GM03348 (cell line): Measurements from ENCODE around the gene LTB4R.
"Not testable (repeated sequence)": the region's sequence is repeated elsewhere in the genome, so short reads cannot be mapped to it uniquely, and the experiment has no call there.

ENCODE experiments used
- DNase-seq: peaks from one replicate; pipeline ENCODE4 v3.0.0; 2012; ENCODE audit warnings: low spot score

Gene LTB4R

DNA sequence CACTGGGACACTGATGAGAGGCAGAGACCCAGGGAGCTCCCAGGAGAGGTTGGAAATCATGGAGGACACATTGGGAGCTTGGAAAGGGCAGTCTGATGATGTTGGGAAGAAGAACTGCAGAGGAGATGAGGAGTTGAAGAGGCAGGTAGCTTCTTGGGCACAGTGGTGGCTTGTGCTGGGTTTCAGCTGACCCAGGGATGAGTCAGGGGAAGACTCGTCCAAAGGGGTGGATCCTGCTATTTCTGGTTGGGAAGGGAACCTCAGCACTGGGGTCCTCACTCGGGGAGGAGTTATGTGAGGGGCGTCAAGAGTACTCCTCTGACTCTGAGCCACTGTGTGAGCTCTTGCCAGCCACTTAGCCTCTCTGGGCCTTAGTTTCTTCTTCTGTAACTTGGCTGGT is 12.0 kb downstream of the LTB4R start:
- no peak for DNase-seq

DNA sequence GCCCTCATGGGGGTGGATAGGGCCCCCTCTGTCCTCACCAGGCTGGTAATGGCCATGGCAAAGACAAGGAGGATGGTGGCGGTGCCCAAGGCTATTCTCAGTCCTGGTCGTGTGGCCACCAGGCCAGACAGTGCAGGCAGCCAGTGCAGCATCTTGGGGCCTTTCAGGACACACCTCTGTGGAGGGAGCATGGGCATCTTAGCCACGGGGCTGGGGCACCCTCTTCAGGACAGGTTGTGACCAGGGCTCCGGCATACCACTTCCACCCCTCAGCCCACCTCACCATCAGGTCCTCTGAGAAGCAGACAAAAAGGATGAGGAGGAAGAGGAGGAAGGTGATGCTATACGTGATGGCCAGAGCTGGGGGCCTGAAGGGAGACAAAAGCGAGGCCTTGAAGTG is 12.7 kb downstream of the LTB4R start:
- DNase-seq: no peak

DNA sequence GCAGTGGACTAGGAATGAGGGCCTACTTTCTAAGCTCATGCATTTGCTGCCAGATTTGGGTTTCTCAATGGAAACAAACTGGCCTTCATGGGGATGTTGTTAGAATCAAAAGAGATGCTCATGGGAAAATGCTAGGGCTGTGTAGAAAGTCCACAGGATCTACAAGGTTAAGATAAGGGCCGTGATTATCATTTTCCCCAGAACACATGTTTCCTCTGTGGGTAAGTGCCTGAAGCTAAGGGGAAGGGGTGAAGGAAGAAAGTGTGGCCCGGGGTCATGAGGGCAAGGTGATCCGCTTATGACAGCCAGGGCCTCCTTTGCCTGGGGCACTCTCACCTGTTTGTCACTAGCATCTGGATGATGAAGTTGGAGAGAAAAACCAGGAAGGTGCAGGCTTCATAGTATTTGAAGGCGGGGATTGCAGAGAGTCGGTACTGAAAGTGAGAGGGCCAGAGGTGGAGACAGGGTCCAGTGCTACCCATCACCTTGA is 13.8 kb downstream of the LTB4R start:
- no peak for DNase-seq

DNA sequence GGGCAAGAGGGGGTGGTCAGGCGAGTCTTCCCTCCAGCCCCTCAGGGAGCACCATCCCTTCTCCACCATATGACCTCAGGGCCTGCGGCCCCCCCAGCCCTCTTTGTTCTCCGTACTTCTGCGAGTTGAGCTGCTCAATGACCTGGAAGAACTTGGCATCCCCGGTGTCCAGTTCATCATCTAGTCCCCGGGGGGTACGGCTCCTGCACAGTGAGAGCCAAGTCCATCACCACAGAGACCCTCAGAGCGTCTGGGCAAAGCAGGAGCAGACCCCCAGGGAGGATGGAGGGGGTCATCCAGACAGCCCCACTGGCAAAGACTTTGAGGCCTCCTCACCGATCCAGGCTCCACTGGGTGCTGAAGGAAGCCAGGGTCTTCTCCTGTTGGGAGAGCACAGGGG is 14.7 kb downstream of the LTB4R start:
- no peak for DNase-seq

DNA sequence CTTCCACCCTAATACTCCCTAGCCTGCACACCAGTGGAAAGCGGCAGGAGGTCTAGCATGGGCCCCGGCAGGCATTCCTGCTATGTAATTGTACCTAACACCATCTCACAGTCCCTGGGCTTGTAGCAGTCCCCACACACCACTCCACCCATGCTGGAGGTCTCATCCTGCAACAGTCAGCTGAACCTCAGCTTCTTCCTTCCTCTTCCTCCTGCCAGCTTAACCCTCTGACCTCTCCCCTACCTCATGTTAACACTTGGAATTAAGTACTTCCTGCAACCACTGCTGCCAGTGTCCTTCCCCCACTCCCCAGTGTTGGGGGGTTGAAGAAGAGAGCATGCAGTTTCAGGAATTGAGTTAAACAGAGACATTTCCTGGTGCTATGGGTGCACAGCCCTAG is 16.0 kb downstream of the LTB4R start:
- DNase-seq: no peak

DNA sequence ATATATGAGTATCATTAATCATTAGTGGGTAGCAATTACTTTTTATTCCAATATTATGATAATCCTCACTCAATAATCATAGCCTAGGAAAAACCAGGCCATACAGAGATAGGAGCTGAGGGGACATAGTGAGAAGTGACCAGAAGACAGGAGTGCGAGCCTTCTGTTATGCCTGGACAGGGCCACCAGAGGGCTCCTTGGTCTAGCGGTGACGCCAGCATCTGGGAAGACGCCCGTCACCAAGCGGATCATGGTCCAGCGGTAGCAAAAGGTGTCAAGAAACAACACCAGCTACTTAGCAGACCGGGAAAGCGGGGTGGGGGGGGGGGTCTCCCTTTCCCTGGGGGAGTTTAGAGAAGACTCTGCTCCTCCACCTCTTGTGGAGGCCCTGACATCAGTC is 16.6 kb downstream of the LTB4R start:
- DNase-seq: not testable (repeated sequence)

DNA sequence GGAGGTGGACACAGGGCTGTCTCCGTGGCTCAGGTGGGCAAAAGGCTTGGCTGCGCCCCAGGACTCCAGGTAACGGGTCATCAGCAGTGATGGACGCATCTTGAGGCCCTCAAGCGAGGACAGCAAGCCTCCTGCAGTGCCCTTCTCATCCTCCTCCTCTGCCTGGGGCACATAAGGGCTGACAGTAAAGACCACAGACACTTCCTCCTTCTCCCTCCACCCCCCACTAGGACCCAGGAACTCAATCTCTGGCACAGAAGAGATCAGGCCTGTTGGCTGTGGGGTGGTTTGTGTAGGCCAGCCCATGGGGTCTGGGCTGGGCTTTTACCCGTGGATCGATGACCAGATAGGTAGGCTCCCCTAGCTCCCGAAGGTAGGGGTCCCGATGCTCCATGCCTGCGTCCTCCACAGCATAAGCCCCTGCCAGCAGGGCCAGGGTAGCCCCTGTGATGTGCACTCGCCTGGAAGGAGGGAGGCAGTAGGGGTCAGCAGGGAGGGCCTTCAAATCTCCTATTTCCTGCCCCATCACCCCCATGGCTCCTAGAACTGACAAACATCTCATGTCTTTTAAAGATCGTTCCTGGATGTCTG is 17.9 kb downstream of the LTB4R start:
- no peak for DNase-seq

DNA sequence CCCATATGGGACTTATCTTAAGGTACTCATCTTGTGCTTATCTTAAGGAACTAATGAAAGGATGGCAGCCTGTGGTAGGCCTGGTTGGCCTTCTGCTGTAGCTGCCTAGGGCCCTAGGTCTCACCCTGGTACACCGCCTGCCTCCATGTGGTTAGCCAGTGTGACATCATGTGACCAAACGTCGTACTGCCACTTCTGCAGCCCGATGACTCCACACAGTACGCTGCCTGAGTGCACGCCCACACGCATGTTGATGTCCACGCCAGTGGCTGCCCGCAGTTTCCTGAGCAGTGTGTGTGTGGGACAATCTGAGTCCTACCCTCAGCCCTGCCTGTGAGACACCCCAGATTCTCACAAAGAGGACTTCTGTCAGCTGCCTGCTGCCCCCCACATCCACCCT is 18.4 kb downstream of the LTB4R start:
- no peak for DNase-seq

DNA sequence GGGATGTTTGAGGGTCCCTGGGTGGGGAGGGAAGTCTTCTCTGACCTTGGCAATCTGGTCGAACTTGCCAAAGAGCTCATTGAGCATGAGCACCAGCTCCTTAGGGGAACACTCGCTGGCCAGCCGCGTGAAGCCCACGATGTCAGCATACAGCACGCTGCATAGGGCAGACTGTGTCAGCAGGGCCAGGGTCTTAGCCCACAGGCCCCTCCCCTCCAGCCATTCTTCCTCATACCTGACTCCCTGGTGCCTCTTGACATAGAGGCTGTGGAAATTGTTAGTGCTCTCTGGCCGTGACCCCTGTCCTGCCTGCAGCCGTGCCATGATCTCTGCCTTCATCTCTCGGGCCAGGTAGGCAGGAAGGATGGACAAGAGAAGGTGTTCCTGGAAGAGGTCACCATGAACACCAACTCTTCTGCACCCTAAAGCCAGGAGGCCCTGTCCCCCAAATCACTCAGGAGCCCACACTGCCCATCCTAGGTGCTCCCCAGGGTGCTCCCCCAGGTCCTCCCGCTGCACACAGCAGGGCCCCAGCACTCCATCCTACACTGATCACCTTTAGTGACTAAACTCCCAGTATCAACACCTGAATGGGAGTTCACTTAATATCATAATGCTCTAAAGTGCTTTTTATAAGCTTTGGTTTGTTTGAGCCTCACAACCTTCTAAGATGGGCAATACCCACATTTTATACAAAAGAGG is 19.8 kb downstream of the LTB4R start:
- DNase-seq: no peak

DNA sequence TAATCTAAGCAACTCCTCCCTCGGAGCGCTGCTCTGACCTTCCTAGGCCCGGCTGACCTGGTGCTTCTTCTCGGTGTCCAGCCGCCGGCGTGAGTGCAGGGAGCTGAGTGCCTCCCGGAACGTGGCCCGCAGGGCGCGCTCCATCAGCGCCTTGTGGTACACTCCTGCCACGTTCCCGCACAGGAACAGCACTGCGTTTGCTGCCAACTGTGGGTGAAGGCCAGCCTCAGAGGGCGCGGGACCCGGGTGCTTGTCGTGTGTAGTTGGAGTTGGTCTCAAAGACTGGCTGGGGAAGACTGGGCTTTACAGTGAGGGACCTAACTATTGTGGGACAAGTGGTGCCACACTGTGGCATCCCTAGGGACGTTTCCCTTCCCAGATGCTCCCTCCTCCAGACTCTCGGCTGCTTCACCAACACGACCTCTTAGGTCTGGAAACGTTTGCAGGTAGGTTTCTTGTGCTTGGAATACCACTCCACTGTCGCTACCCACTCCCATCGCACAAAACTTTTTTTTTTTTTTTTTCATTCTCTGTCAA is 20.5 kb downstream of the LTB4R start:
- no peak for DNase-seq

DNA sequence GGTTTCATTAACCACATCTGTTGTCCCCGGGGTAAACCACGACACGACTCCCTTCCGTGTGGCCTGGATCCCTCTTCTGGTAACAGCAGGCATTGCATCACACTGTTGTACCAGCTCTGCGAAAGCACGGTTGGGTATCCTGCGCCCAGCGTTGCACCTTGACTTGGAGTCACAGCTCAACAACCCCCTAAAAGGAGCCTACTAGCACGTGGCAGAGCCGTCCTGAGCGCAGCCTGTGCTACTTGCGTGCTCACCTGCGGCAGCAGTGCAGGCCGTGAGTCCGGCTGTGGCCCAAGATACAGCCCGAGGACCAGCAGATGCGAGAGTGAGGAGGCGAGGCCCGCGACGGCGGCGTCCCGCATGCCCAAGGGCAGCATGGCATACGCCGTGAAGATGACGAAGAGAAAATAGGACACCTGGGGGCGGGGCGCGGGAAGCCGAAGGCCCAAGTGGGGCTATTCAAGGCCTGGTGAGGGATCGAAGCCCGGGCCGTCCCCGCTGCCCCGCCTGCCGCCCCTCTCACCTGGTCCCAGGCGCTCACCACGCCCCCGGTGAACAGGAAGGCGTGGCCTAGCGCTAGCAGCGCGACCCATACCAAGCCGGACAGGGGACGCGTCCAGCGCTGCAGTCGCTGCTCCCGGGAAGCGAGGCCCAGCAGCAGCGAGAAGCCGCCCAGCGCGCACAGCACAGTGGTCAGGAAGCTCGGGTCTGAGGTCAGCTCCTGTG is 21.1 kb downstream of the LTB4R start:
- DNase-seq: peak; percentile 87

DNA sequence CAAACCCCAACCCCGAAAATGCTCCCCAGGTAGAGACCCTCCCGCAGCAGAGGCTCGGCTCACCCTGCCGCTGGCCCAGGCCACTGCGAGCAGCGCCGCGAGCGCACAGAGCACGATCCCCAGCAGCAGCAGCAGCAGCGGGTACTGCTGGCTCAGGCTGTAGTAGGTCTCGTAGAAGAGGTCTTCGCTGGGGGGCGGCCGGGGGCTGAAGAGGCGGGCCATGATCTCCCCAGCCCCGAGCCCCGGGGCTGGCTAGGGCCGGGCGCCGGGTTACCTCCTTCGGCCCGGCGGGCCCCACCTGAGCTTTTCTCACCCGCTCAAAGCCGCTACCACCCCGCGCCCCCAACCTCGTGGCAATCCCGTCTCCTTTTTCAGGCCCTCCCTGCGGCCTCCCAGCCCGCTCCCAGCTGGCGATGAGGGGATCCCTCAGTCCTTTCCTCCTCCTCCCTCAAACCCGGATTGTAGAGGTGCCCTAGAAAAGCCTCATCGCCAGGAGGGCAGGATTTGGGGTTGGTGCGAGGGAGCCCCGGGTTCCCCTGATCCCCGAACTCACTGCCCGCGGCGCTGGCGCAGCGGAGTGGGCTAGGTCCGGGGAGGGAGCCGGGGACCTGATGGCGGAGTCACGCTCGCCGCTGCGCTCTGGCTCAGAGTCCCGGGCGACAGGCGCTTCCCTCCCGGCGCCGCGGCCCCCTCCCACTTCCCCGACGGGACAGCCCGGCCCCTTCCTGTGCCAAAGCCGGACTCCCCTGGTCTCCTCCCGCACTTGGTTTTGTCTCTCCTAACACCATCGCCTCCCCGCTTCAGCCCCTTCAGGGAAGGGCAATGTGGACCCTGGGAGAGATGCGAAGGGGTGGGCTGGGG is 23.4 kb downstream of the LTB4R start, which contains the start of gene ADCY4:
TSS of gene ADCY4 (minus strand) at position 641 of the 861 bp plus-strand sequence. CDS start at position 222, 419 bp downstream.
- no peak for DNase-seq

DNA sequence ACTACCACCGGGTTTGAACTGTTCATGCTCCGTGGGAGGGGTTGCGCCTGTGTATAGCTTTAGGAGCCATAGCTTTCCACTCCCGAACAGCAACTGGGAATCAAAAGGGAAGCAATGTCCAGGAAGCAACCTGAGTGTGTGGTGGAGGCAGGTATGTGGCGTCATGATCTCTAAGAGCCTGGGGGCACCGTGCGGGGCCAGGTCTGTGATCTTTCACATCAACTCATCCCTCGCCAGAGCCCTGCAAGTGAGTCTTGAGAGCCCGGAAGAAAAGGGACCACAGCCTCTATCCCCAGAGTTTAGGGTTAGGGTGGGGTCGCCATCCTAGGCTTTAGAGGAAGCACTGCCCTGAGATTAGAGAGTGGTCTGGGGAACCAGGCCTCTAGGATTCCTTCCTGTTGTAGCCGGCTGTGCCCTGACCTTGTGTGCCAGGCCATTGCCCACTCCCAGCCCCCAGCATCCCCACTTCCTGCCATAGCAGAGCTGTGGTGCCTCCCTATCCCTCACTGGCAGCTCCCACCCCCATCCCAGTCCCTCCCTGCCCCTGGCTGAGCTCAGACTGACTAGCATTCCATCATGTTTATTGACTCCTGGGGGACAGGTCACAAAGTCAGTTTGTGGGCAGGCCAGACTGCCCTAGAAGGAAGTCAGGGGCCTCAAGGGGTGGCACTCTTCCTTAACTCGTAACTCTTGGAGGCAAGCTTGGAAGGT is 24.3 kb downstream of the LTB4R start:
- no peak for DNase-seq

DNA sequence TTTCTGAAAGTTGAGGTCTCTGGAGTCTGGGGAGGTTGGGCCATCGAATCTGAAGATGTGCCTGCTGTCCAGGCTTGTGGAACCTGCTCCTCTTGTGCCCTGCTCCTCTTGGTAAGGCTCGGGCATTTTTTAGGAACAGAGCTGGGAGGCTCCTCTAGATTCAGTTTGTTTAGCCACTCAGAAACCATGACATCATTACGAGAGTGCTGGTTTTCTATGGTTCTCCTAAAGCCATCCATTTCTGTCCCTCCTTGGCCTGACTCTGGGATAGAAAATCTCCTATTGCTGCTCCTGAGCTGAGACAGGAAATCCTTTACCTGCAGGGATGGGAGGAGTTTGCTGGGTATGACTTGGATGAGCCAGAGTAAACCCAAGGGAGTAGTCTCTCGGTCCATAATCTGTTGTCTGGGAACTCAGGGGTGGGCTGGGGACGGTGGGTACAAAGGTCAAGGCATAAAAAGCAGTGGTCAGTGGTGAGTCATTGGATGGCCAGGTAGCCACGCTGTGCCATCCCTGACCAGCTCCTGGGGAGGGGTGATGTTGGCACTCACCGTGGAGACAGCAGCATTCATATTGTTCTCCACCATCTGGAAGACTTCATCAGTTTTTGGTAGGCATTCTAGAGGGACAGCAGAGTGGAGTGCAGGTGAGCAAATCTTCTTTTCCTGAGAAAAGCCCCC is 26.0 kb downstream of the LTB4R start:
- DNase-seq: no peak

DNA sequence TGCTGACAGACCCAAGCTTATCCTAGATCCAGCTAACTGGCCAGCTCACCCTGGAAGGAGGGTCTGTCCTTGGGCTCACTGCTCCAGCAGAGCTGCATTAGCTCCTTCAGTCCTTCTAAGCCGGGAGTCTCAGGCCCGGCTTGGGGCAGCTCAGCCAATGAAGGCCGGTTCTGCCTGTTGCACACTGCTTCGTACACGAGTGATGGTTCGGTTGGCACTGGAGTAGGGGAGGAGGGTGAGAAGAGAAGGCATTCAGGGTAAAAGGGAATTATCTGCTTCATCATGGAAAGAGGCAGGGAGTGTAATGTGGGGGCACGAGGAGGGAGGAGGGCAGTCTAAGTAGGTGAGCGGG is 26.5 kb downstream of the LTB4R start:
- no peak for DNase-seq

DNA sequence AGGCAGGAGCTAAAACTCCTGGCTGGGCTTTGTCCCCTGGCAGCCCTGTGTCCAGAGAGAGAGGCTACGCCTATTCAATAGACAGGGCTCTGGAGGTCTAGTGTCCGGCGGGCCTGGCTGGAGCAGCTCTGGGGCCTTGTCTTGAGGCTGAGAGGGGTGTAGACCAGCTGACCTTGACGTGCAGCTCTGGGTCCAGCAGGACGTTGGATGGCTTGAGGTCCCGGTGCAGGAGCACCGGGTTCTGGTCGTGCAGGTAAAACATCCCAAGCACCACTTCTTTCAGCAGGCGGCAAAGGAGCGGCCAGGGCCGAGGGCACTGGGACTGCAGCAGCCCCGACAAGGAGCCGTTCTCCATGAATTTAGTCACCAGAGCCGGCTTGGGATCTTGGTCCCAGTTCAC is 27.5 kb downstream of the LTB4R start:
- no peak for DNase-seq

DNA sequence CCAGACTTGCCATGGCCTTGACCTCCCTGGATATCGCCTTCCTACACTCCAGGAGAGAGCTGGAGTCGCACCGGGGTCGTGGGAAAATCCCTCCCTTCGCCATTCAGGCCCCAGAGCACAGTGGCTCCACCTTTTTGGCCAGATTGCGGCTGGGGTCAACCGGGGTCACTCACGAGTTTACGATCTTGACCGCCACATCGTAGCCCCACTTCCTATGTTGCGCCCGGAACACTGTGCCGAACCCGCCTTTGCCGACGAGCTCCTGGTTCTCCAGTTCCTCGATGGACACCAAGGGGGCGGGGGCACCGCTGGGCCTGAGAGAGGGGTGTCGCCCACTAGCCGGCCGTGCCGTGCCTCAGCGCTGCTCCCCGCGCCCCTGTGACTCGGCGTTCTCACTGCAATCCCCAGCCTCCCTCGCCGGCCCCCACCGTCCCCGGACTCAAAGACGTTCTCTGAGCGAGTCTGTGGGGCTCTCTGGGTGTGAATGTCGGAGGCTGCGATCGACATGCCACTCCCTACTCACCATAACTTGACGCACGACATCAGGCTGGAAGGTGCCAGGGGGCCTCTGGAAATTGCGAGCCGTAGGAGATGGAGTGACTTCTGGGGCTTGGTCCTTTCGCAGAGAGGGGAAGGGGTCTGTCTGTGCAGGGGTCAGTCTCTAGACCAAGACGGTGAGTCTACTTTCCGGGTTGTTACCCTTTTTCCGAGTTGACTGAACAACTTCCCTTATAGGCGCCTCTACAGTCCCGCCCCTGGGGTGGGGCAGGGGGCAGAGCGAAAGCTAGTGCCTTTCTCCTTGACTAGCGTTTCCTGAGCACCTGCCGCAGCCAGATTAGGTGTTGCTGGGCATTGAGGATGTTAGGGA is 28.2 kb downstream of the LTB4R start, which contains the start of gene RIPK3:
TSS of gene RIPK3 (minus strand) at position 708 of the 868 bp plus-strand sequence. CDS start at position 543, 165 bp downstream.
- DNase-seq: no peak

DNA sequence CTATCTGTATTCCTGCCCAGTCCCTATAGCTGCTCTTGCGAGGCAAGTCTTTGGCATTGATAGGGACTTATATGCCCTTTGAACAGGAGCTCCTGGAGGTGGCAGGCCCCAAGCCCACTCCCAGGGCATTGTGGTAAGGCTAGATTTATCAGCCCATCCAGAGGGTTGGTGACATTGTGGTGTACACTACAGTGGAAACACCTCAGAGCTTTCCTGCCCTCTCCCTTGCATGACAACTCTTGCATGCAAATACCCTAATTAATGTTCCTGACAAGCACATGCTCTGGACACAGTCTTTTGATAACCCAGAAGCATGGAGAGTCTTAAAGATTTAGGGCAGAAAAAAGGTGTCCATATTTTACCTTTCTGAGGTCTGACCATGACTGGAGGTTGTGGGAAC is 29.3 kb downstream of the LTB4R start:
- no peak for DNase-seq

DNA sequence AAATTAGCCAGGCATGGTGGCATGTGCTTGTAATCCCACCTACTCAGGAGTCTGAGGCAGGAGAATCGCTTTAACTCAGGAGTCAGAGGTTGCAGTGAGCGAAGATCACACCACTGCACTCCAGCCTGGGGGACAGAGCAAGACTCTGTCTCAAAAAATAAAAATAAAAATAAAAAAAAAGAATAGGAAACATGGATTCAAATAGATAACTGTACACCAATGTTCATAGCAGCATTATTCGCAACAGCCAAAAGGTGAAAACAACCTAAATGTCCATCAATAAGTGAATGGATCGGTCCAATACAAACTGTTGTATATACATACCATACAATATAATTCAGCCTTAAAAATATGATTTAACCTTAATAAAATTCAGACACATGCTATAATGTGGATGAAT is 31.6 kb downstream of the LTB4R start:
- no peak for DNase-seq
